GM23338 (cell line): Measurements from ENCODE around the gene RPL41.

Experiments
- CREB1 ChIP-seq: fragments of 250-450 bp; sonication (Bioruptor Pico); IDR thresholded peaks from 2 replicates; pipeline ENCODE4 v1.5.0; 2020; ENCODE audit warnings: low read depth, mild to moderate bottlenecking, moderate library complexity
- POLR2AphosphoS5 ChIP-seq: IDR thresholded peaks from 2 replicates; pipeline ENCODE4 v1.6.1; 2016; ENCODE audit warnings: antibody characterized with exemption, low read depth
- TF ChIP-seq, protein P1 (sequence below), 2 experiments: fragments of 200-600 bp in 1 of 2; sonication (generic) in 1 of 2; conservative IDR thresholded peaks; 2 replicates each; pipeline versions ENCODE4 v1.5.1 to v1.6.1; 2016 to 2017; ENCODE audit warnings: antibody characterized with exemption in 2 of 2, low read depth in 2 of 2, mild to moderate bottlenecking in 2 of 2, moderate library complexity in 1 of 2

DNA sequence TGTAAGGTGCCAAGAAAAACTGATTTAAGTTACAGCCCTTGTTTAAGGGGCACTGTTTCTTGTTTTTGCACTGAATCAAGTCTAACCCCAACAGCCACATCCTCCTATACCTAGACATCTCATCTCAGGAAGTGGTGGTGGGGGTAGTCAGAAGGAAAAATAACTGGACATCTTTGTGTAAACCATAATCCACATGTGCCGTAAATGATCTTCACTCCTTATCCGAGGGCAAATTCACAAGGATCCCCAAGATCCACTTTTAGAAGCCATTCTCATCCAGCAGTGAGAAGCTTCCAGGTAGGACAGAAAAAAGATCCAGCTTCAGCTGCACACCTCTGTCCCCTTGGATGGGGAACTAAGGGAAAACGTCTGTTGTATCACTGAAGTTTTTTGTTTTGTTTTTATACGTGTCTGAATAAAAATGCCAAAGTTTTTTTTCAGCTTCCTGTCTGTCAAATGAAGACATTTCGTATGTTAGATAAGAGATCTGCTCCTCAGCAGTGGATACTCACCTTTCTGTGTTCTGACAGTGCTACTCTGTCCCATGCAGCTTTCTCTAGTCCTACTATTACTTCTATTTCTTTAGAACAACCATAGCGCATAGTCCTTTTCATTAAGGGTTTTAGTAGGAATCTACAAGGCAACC, 13.2 kb upstream of the RPL41 start:
- TF ChIP-seq, protein P1, sequence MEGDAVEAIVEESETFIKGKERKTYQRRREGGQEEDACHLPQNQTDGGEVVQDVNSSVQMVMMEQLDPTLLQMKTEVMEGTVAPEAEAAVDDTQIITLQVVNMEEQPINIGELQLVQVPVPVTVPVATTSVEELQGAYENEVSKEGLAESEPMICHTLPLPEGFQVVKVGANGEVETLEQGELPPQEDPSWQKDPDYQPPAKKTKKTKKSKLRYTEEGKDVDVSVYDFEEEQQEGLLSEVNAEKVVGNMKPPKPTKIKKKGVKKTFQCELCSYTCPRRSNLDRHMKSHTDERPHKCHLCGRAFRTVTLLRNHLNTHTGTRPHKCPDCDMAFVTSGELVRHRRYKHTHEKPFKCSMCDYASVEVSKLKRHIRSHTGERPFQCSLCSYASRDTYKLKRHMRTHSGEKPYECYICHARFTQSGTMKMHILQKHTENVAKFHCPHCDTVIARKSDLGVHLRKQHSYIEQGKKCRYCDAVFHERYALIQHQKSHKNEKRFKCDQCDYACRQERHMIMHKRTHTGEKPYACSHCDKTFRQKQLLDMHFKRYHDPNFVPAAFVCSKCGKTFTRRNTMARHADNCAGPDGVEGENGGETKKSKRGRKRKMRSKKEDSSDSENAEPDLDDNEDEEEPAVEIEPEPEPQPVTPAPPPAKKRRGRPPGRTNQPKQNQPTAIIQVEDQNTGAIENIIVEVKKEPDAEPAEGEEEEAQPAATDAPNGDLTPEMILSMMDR (conservative IDR thresholded peaks at IDR 0.05; ENCODE audit: low read depth in 2 of 2) = no peak
- TF ChIP-seq POLR2AphosphoS5 = no peak
- no peak for TF ChIP-seq CREB1 (CRISPR knock-in tag)
